Right ventricle myocardium inferior (tissue), 1 donor: ENCODE data around the gene BCO2. TPM values are rescaled to one million over a fixed set of nuclear protein-coding genes. Genes with fewer than 3 reads are reported as not detected.

Experiments used
- ATAC-seq: fragments of 200-7000 bp; cut with Tn5 transposase; one replicate; pipeline ENCODE4 v1.9.1; 2020; ENCODE audit warnings: mild to moderate bottlenecking, moderate library complexity
- DNase-seq: peaks from one replicate; pipeline ENCODE4 v3.0.0; 2021; ENCODE audit errors: missing footprints
- intact Hi-C: fragments of 100-400 bp; cut with DNase I; formaldehyde crosslinking; loops from one replicate; pipeline ENCODE4 v1.11.0; 2022
- total RNA-seq: library from RNA; stranded (reverse); fragmentation: NEBNext Ultra II Directional; extraction: Animal tissue kit (Norgen Biotek cat#: 25700); gene quantifications from one replicate; pipeline ENCODE4 v1.2.1, GENCODE V29; 2021
- donor health status: DM: no; HTN: yes; CAD: no; lungs with severe emphysema.

The BCO2 gene
- total RNA-seq, 1 donor from 2014 or later, result 155 TPM

GRCh38 chr11:112229159-112229558, 53.8 kb downstream of the BCO2 start:
- intact Hi-C loops, result no loop called here
- no peak for DNase-seq
- no peak for ATAC-seq

- DNase-seq, result no peak
- no peak for ATAC-seq
- intact Hi-C loops, result no loop called here
Measured at GRCh38 chr11:112229746-112230433, 54.6 kb downstream of the BCO2 start.

- DNase-seq (no peak), ATAC-seq (no peak)
- intact Hi-C loops, result no loop called here
Measured at GRCh38 chr11:112231952-112232351, 56.6 kb downstream of the BCO2 start.

- intact Hi-C loops, result no loop called here
- ATAC-seq (no peak), DNase-seq (no peak)
Measured at GRCh38 chr11:112235750-112236390, 60.6 kb downstream of the BCO2 start.

GRCh38 chr11:112237451-112237850, 62.1 kb downstream of the BCO2 start:
- ATAC-seq (no peak), DNase-seq (no peak)
- intact Hi-C loops, result no loop called here

GRCh38 chr11:112238041-112238440, 62.7 kb downstream of the BCO2 start:
- ATAC-seq (no peak), DNase-seq (no peak)
- intact Hi-C loops, result no loop called here

- DNase-seq (no peak), ATAC-seq (peak; percentile 62)
- intact Hi-C loops, result no loop called here
Measured at GRCh38 chr11:112241486-112241885, 66.2 kb downstream of the BCO2 start.

GRCh38 chr11:112247201-112247600, 71.9 kb downstream of the BCO2 start:
- DNase-seq (no peak), ATAC-seq (no peak)
- intact Hi-C loops, result no loop called here

GRCh38 chr11:112248201-112248600, 72.9 kb downstream of the BCO2 start:
- intact Hi-C loops, result no loop called here
- no peak for DNase-seq
- no peak for ATAC-seq

GRCh38 chr11:112249871-112250610, 74.7 kb downstream of the BCO2 start:
- DNase-seq (no peak), ATAC-seq (no peak)
- intact Hi-C loops, result no loop called here

- no peak for ATAC-seq
- intact Hi-C loops, result no loop called here
- no peak for DNase-seq
Measured at GRCh38 chr11:112253605-112254242, 78.4 kb downstream of the BCO2 start.

- DNase-seq (no peak), ATAC-seq (no peak)
- intact Hi-C loops, result no loop called here
Measured at GRCh38 chr11:112255067-112255720, 79.9 kb downstream of the BCO2 start.

- DNase-seq, result no peak
- intact Hi-C loops, result no loop called here
- no peak for ATAC-seq
Measured at GRCh38 chr11:112260490-112260889, 85.2 kb downstream of the BCO2 start, which contains the start of gene PLET1. TSS of gene PLET1 (minus strand) at chr11:112260860. CDS start at chr11:112260589, 271 bp downstream.

GRCh38 chr11:112265659-112266409, 90.5 kb downstream of the BCO2 start:
- ATAC-seq (peak; percentile 87), DNase-seq (no peak)
- intact Hi-C loops, result no loop called here

GRCh38 chr11:112266410-112266778, 91.1 kb downstream of the BCO2 start:
- no peak for DNase-seq
- intact Hi-C loops, result no loop called here
- peak; percentile 51 for ATAC-seq

- ATAC-seq, result no peak
- intact Hi-C loops, result no loop called here
Measured at GRCh38 chr11:112267188-112267591, 91.9 kb downstream of the BCO2 start.

GRCh38 chr11:112268406-112268805, 93.1 kb downstream of the BCO2 start:
- ATAC-seq (no peak), DNase-seq (no peak)
- intact Hi-C loops, result no loop called here

More at GRCh38 chr11:112267188-112267591, 91.9 kb downstream of the BCO2 start:
- DNase-seq, result no peak
